ENCODE data around the gene RNF26.

RNF26 gene

GRCh38 chr11:119303227-119303718 is 31.1 kb upstream of the RNF26 start:
- Histone ChIP-seq H3K36me3 (peaks cover 14% of the 10 kb centered on the region), H3K9me3 (ENCODE audit: severe bottlenecking) (no peaks in the 10 kb centered on the region), H3K4me3 (ENCODE audit: low read depth, low read length) (no peak overlapping the region), H3K27ac (no peak overlapping the region), H3K27me3 (ENCODE audit: insufficient read depth, low read depth, severe bottlenecking) (no peaks in the 10 kb centered on the region)
- TF ChIP-seq CTCF (IDR thresholded peaks at IDR 0.05; ENCODE audit: low read depth, low read length): no peak
- DNase-seq: no peak

GRCh38 chr11:119305556-119306372 is 28.6 kb upstream of the RNF26 start:
- Histone ChIP-seq H3K27ac (no peak overlapping the region), H3K27me3 (ENCODE audit: insufficient read depth, low read depth, severe bottlenecking) (no peaks in the 10 kb centered on the region), H3K4me3 (ENCODE audit: low read depth, low read length) (no peak overlapping the region), H3K36me3 (peaks cover 5% of the 10 kb centered on the region), H3K9me3 (ENCODE audit: severe bottlenecking) (no peaks in the 10 kb centered on the region)
- TF ChIP-seq CTCF (IDR thresholded peaks at IDR 0.05; ENCODE audit: low read depth, low read length): no peak
- DNase-seq: no peak

- H3K4me3 ChIP-seq (ENCODE audit: low read depth, low read length): no peak overlapping the region
- TF ChIP-seq CTCF (IDR thresholded peaks at IDR 0.05; ENCODE audit: low read depth, low read length): no peak
- no peaks in the 10 kb centered on the region for H3K9me3 ChIP-seq (ENCODE audit: severe bottlenecking)
- peaks cover 4% of the 10 kb centered on the region for H3K36me3 ChIP-seq
- no peaks in the 10 kb centered on the region for H3K27me3 ChIP-seq (ENCODE audit: insufficient read depth, low read depth, severe bottlenecking)
- no peak for DNase-seq
- no peak overlapping the region for H3K27ac ChIP-seq
Observed at GRCh38 chr11:119306373-119306890, 27.9 kb upstream of the RNF26 start.

GRCh38 chr11:119307219-119307618 is 27.1 kb upstream of the RNF26 start:
- Histone ChIP-seq H3K9me3 (ENCODE audit: severe bottlenecking) (no peaks in the 10 kb centered on the region), H3K36me3 (peaks cover 3% of the 10 kb centered on the region; the same call in 1 of the 2 replicates), H3K27me3 (ENCODE audit: insufficient read depth, low read depth, severe bottlenecking) (no peaks in the 10 kb centered on the region), H3K4me3 (ENCODE audit: low read depth, low read length) (no peak overlapping the region), H3K27ac (no peak overlapping the region)
- DNase-seq: peak; percentile 60
- peak; percentile 50 for TF ChIP-seq CTCF (IDR thresholded peaks at IDR 0.05; ENCODE audit: low read depth, low read length)

DNA sequence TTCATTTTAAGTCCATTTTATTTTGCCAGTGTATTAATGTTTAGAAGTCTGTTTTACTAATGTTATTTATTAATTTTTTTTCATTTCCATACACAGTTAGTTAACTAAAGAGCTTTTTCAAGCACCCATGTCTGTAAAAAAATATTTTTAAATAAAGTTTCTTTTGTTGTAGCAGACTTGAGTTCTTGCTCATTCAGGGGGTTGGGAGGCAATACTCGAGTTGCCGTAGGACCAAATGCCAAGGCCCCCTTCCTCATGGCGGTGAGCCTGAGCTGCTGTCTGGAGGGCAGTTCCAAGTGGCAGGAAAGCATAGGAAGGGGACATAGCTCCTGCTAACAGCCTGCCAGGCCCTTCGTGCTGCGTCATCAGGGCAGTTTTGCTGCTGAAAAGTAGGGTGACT is 26.4 kb upstream of the RNF26 start:
- Histone ChIP-seq H3K27me3 (ENCODE audit: insufficient read depth, low read depth, severe bottlenecking) (no peaks in the 10 kb centered on the region), H3K36me3 (peaks cover 3% of the 10 kb centered on the region; the same call in 1 of the 2 replicates), H3K4me3 (ENCODE audit: low read depth, low read length) (no peak overlapping the region), H3K27ac (no peak overlapping the region), H3K9me3 (ENCODE audit: severe bottlenecking) (no peaks in the 10 kb centered on the region)
- no peak for DNase-seq
- TF ChIP-seq CTCF (IDR thresholded peaks at IDR 0.05; ENCODE audit: low read depth, low read length): no peak
